ENCODE data around the gene MLXIP. TPM values are rescaled to one million over a fixed set of nuclear protein-coding genes. Genes with fewer than 3 reads are reported as not detected.

Gene MLXIP
- total and polyA plus RNA-seq, 2 of the 13 experiments (the other 11 are each of a cell fraction or from before 2014, with no cell fraction given), result 5.3 to 6.7 TPM

DNA sequence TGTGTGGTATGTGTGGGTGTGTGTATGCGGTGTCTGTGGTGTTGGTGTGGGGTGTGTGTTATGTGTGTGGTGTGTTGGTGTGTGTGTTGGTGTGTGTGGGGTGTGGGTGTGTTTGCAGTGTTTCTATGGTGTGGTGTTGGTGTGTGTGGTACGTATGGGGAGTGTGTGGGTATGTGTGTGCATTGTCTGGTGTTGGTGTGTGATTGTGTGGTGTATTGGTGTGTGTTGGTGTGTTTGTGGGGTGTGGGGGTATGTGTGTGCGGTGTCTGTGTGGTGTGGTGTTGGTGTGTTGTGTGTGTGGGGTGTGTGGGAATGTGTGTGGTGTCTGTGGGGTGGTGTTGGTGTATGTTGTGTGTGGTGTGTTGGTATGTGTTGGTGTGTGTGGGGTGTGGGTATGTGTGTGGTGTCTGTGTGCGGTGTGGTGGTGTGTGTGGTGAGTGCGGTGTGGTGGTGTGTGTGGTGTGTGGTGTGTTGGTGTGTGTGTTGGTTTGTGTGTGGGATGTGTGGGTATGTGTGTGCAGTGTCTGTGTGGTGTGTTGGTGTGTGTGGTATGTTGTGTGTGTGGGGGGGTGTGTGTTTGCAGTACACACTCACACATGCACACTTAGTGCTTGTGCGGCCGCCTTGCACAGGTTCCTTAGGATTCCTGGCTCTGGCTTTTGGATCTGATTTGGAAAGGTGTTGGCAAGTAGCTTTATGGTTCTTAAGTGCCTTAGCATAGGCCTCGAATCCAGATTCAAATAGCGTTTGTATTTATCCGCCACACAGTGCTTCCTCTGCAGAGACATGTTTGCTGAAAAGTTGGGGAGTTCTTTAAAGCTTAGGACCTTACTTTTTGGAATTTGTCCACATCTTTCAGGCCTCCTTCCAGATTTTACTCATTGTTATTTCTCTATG lies 16.4 kb downstream of the MLXIP start (continued):
- TF ChIP-seq, protein P1, sequence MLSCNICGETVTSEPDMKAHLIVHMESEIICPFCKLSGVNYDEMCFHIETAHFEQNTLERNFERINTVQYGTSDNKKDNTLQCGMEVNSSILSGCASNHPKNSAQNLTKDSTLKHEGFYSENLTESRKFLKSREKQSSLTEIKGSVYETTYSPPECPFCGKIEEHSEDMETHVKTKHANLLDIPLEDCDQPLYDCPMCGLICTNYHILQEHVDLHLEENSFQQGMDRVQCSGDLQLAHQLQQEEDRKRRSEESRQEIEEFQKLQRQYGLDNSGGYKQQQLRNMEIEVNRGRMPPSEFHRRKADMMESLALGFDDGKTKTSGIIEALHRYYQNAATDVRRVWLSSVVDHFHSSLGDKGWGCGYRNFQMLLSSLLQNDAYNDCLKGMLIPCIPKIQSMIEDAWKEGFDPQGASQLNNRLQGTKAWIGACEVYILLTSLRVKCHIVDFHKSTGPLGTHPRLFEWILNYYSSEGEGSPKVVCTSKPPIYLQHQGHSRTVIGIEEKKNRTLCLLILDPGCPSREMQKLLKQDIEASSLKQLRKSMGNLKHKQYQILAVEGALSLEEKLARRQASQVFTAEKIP (CRISPR knock-in tag; IDR thresholded peaks at IDR 0.05; ENCODE audit: borderline replicate concordance), result no peak
- TF ChIP-seq NFRKB (IDR thresholded peaks at IDR 0.05) (no peak), ZNF546 (CRISPR knock-in tag; conservative IDR thresholded peaks at IDR 0.05) (no peak), NRL (CRISPR knock-in tag; IDR thresholded peaks at IDR 0.05; ENCODE audit: borderline replicate concordance) (no peak), FOXO1 (CRISPR knock-in tag; IDR thresholded peaks at IDR 0.05) (no peak), ZNF563 (CRISPR knock-in tag; IDR thresholded peaks at IDR 0.05) (no peak), RBM39 (IDR thresholded peaks at IDR 0.05; ENCODE audit: low read depth, low read length, poor library complexity, severe bottlenecking) (no peak), ESRRA (CRISPR knock-in tag; IDR thresholded peaks at IDR 0.05; ENCODE audit: low read depth) (no peak), HNRNPL (IDR thresholded peaks at IDR 0.05; ENCODE audit: low read depth, low read length) (0 out of 2 replicates have a peak, but pooled peaks have one; percentile 46)
- TF ChIP-seq, protein P2, sequence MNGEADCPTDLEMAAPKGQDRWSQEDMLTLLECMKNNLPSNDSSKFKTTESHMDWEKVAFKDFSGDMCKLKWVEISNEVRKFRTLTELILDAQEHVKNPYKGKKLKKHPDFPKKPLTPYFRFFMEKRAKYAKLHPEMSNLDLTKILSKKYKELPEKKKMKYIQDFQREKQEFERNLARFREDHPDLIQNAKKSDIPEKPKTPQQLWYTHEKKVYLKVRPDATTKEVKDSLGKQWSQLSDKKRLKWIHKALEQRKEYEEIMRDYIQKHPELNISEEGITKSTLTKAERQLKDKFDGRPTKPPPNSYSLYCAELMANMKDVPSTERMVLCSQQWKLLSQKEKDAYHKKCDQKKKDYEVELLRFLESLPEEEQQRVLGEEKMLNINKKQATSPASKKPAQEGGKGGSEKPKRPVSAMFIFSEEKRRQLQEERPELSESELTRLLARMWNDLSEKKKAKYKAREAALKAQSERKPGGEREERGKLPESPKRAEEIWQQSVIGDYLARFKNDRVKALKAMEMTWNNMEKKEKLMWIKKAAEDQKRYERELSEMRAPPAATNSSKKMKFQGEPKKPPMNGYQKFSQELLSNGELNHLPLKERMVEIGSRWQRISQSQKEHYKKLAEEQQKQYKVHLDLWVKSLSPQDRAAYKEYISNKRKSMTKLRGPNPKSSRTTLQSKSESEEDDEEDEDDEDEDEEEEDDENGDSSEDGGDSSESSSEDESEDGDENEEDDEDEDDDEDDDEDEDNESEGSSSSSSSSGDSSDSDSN (CRISPR knock-in tag; IDR thresholded peaks at IDR 0.05), result no peak
- TF ChIP-seq, protein P3, sequence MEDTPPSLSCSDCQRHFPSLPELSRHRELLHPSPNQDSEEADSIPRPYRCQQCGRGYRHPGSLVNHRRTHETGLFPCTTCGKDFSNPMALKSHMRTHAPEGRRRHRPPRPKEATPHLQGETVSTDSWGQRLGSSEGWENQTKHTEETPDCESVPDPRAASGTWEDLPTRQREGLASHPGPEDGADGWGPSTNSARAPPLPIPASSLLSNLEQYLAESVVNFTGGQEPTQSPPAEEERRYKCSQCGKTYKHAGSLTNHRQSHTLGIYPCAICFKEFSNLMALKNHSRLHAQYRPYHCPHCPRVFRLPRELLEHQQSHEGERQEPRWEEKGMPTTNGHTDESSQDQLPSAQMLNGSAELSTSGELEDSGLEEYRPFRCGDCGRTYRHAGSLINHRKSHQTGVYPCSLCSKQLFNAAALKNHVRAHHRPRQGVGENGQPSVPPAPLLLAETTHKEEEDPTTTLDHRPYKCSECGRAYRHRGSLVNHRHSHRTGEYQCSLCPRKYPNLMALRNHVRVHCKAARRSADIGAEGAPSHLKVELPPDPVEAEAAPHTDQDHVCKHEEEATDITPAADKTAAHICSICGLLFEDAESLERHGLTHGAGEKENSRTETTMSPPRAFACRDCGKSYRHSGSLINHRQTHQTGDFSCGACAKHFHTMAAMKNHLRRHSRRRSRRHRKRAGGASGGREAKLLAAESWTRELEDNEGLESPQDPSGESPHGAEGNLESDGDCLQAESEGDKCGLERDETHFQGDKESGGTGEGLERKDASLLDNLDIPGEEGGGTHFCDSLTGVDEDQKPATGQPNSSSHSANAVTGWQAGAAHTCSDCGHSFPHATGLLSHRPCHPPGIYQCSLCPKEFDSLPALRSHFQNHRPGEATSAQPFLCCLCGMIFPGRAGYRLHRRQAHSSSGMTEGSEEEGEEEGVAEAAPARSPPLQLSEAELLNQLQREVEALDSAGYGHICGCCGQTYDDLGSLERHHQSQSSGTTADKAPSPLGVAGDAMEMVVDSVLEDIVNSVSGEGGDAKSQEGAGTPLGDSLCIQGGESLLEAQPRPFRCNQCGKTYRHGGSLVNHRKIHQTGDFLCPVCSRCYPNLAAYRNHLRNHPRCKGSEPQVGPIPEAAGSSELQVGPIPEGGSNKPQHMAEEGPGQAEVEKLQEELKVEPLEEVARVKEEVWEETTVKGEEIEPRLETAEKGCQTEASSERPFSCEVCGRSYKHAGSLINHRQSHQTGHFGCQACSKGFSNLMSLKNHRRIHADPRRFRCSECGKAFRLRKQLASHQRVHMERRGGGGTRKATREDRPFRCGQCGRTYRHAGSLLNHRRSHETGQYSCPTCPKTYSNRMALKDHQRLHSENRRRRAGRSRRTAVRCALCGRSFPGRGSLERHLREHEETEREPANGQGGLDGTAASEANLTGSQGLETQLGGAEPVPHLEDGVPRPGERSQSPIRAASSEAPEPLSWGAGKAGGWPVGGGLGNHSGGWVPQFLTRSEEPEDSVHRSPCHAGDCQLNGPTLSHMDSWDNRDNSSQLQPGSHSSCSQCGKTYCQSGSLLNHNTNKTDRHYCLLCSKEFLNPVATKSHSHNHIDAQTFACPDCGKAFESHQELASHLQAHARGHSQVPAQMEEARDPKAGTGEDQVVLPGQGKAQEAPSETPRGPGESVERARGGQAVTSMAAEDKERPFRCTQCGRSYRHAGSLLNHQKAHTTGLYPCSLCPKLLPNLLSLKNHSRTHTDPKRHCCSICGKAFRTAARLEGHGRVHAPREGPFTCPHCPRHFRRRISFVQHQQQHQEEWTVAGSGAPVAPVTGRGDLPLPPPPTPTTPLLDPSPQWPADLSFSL (CRISPR knock-in tag; IDR thresholded peaks at IDR 0.05), result peak; percentile 98
- TF ChIP-seq, protein P4, sequence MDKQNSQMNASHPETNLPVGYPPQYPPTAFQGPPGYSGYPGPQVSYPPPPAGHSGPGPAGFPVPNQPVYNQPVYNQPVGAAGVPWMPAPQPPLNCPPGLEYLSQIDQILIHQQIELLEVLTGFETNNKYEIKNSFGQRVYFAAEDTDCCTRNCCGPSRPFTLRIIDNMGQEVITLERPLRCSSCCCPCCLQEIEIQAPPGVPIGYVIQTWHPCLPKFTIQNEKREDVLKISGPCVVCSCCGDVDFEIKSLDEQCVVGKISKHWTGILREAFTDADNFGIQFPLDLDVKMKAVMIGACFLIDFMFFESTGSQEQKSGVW (CRISPR knock-in tag; IDR thresholded peaks at IDR 0.05; ENCODE audit: borderline replicate concordance), result no peak
- TF ChIP-seq, protein P5, sequence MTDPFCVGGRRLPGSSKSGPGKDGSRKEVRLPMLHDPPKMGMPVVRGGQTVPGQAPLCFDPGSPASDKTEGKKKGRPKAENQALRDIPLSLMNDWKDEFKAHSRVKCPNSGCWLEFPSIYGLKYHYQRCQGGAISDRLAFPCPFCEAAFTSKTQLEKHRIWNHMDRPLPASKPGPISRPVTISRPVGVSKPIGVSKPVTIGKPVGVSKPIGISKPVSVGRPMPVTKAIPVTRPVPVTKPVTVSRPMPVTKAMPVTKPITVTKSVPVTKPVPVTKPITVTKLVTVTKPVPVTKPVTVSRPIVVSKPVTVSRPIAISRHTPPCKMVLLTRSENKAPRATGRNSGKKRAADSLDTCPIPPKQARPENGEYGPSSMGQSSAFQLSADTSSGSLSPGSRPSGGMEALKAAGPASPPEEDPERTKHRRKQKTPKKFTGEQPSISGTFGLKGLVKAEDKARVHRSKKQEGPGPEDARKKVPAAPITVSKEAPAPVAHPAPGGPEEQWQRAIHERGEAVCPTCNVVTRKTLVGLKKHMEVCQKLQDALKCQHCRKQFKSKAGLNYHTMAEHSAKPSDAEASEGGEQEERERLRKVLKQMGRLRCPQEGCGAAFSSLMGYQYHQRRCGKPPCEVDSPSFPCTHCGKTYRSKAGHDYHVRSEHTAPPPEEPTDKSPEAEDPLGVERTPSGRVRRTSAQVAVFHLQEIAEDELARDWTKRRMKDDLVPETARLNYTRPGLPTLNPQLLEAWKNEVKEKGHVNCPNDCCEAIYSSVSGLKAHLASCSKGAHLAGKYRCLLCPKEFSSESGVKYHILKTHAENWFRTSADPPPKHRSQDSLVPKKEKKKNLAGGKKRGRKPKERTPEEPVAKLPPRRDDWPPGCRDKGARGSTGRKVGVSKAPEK (CRISPR knock-in tag; IDR thresholded peaks at IDR 0.05; ENCODE audit: borderline replicate concordance), result no peak
